K562 (cell line): ENCODE results near the gene SEC11A. TPM values are rescaled to one million over a fixed set of nuclear protein-coding genes. Genes with fewer than 3 reads are reported as not detected.

Experiments used
- ATAC-seq: fragments of 200-7000 bp; cut with Tn5 transposase; 3 replicates; pipeline ENCODE4 v1.9.1; 2020; ENCODE audit warnings: moderate library complexity
- BruUV-seq: library from RNA; stranded (reverse); fragments of 400-500 nt; replicated peaks from 2 replicates; lab custom pipeline; 2021; lab: Mats Ljungman, UMichigan
- CTCF ChIA-PET: fragments of 300-600 bp; formaldehyde crosslinking; extraction: SDS; loops from one replicate; lab custom pipeline; 2021; ENCODE audit warnings: low intra/inter-chr PET ratio; lab: Yijun Ruan, JAX
- POLR2A ChIA-PET: fragments of 300-600, 350-650 bp; sonication (Branson Sonifier 250); formaldehyde crosslinking; extraction: SDS; loops from one replicate; lab custom pipeline; 2021; ENCODE audit warnings: antibody characterized with exemption, inconsistent platforms; lab: Yijun Ruan, JAX
- DNase-seq, 4 experiments: peaks; one replicate each; pipeline versions ENCODE4 v3.0.0 to v3.0.0-alpha.2; 2011 to 2018; ENCODE audit warnings: low spot score in 3 of 4, mixed read lengths in 3 of 4; ENCODE audit errors: extremely low read depth in 1 of 4
- FAIRE-seq: peaks from 2 replicates; lab custom pipeline; 2011; peaks lifted over from hg19 to GRCh38; lab: Jason Lieb, UNC
- H2AFZ ChIP-seq: 2 replicates; pipeline ENCODE4 v1.6.0; 2011; ENCODE audit warnings: low read depth, low read length, control low read depth, inconsistent platforms
- H3K27ac ChIP-seq: fragments of 200-600 bp; 3 replicates; pipeline ENCODE4 v1.8.0; 2011; ENCODE audit warnings: low read depth, mild to moderate bottlenecking, control low read depth, inconsistent platforms, low read length, moderate library complexity, mixed read lengths; ENCODE audit errors: extremely low read depth
- H3K27me3 ChIP-seq, 2 experiments: fragments of 300-600 bp in 1 of 2; 2 replicates in 1 of 2; 3 replicates in 1 of 2; pipeline versions ENCODE4 v1.6.0 to v1.8.0; 2011; ENCODE audit warnings: inconsistent platforms in 2 of 2, low read length in 2 of 2, mild to moderate bottlenecking in 1 of 2, mixed read lengths in 1 of 2, moderate library complexity in 1 of 2; ENCODE audit not compliant: control insufficient read depth in 2 of 2, insufficient read depth in 2 of 2
- H3K36me3 ChIP-seq: fragments of 300-600 bp; 3 replicates; pipeline ENCODE4 v1.8.0; 2011; ENCODE audit warnings: mild to moderate bottlenecking, low read length, inconsistent platforms; ENCODE audit not compliant: control insufficient read depth, insufficient read depth
- H3K4me1 ChIP-seq, 2 experiments: fragments of 200-600 bp in 1 of 2; replicated peaks in 1 of 2; 2 replicates in 1 of 2; 3 replicates in 1 of 2; pipeline versions ENCODE4 v1.5.1 to v1.8.0; 2011; ENCODE audit warnings: inconsistent platforms in 2 of 2, low read length in 2 of 2, mild to moderate bottlenecking in 1 of 2, mixed read lengths in 1 of 2, moderate library complexity in 1 of 2; ENCODE audit not compliant: control insufficient read depth in 2 of 2, insufficient read depth in 2 of 2
- H3K4me2 ChIP-seq: 2 replicates; pipeline ENCODE4 v1.6.1; 2011; ENCODE audit warnings: low read length, control low read depth, inconsistent platforms, mixed read lengths; ENCODE audit not compliant: insufficient read depth
- H3K4me3 ChIP-seq: fragments of 200-600 bp; sonication (generic), shearing (Covaris generic); 2 replicates; pipeline ENCODE4 v1.5.1; 2016; ENCODE audit warnings: control low read depth, inconsistent platforms
- H3K79me2 ChIP-seq: fragments of 200-600 bp; 3 replicates; pipeline ENCODE4 v1.8.0; 2011; ENCODE audit warnings: low read length, inconsistent platforms; ENCODE audit not compliant: control insufficient read depth, insufficient read depth
- H3K9ac ChIP-seq, 2 experiments: 2 replicates each; pipeline versions ENCODE4 v1.6.0 to v1.6.1; 2011; ENCODE audit warnings: low read depth in 2 of 2, low read length in 2 of 2, control low read depth in 1 of 2, inconsistent platforms in 1 of 2, mild to moderate bottlenecking in 1 of 2, mixed read lengths in 1 of 2; ENCODE audit not compliant: insufficient read depth in 1 of 2
- H3K9me1 ChIP-seq: one replicate; pipeline ENCODE4 v1.6.0; 2011; ENCODE audit warnings: inconsistent platforms, mild to moderate bottlenecking, low read length, moderate library complexity; ENCODE audit not compliant: control insufficient read depth, insufficient read depth
- H3K9me3 ChIP-seq: replicated peaks from 2 replicates; pipeline ENCODE4 v1.5.1; 2011; ENCODE audit warnings: low read depth, low read length, inconsistent platforms; ENCODE audit not compliant: control insufficient read depth, insufficient read depth
- H4K20me1 ChIP-seq: replicated peaks from 2 replicates; pipeline ENCODE4 v1.6.1; 2011; ENCODE audit warnings: low read length, inconsistent platforms, mixed read lengths; ENCODE audit not compliant: control insufficient read depth, insufficient read depth
- FOXP4 ChIP-seq: sonication (generic); formaldehyde crosslinking; IDR thresholded peaks from 2 replicates; pipeline ENCODE4 v1.8.0; 2022; ENCODE audit warnings: mild to moderate bottlenecking, missing genetic modification reagents, borderline replicate concordance
- ZKSCAN1 ChIP-seq: fragments of 150-350 bp; IDR thresholded peaks from 2 replicates; pipeline ENCODE4 v1.6.1; 2016; ENCODE audit warnings: low read depth, low read length
- WGBS: fragments of 100-300 bp; shearing (Covaris generic); methylation state at CpG from one replicate; pipeline ENCODE4 v1.1.6; 2016; ENCODE audit warnings: low coverage, mixed read lengths; ENCODE audit not compliant: insufficient coverage; ENCODE audit errors: missing lambda C conversion rate; 5-methylcytosine and 5-hydroxymethylcytosine counted together
- in situ Hi-C: fragments of 300-500 bp; cut with MboI; formaldehyde crosslinking; loops from 4 replicates; pipeline ENCODE4 v1.15.0; 2018; ENCODE audit warnings: inconsistent platforms, mixed read lengths
- intact Hi-C: fragments of 100-400 bp; cut with micrococcal nuclease; formaldehyde crosslinking; loops from 2 replicates; pipeline ENCODE4 v1.14.2; 2022
- polyA plus RNA-seq, 8 experiments: library from polyadenylated mRNA; depleted of rRNA in 4 of 8; stranded (reverse) in 5 of 8; unstranded in 3 of 8; fragments of >200 nt; fragmentation: Nextera tagmentation in 2 of 8; fragmentation: Illumina TruSeq in 1 of 8; extraction: Ambion mirVana in 2 of 8; extraction: Trizol in 1 of 8; gene quantifications; 2 replicates each; pipeline versions ENCODE4 v1.2.1 to v1.2.3, GENCODE V29; 2011 to 2014; ENCODE audit warnings: inconsistent platforms in 1 of 8, missing spikeins in 1 of 8
- total RNA-seq, 7 experiments: library from RNA; depleted of rRNA in 6 of 7; stranded (reverse); fragments of >200 nt in 6 of 7; fragmentation: Illumina TruSeq in 2 of 7; extraction: Trizol in 2 of 7; gene quantifications; 2 replicates each; pipeline versions ENCODE4 v1.2.1 to v1.2.3, GENCODE V29; 2011 to 2021; ENCODE audit warnings: low replicate concordance in 1 of 7

Gene SEC11A
- total and polyA plus RNA-seq, 9 of the 15 experiments (the other 6 are each of a cell fraction or from before 2014, with no cell fraction given): 175 to 310 (median 229) TPM

- CTCF ChIA-PET: no interaction called here
- peaks cover 2 to 12% of the 10 kb centered on the region in 2 experiments; a peak in 3 of 5 replicates for H3K4me1 ChIP-seq
- TF ChIP-seq FOXP4 (no peak), ZKSCAN1 (peak; percentile 84)
- H3K9ac ChIP-seq: 0 out of 4 replicates have a peak overlapping the region, but pooled peaks of 1 of the 2 experiments have one; percentile 6
- intact Hi-C loops: no loop called here
- ATAC-seq: no peak
- H2AFZ ChIP-seq: no peak overlapping the region
- H3K27ac ChIP-seq: no peak overlapping the region
- POLR2A ChIA-PET: interaction anchor here (0.5 kb wide), 1 partner anchor 224 kb away, joined by 3 read pairs; no protein-coding TSS in a partner anchor
- no peak for FAIRE-seq
- in situ Hi-C loops: no loop called here
- BruUV-seq: no TSS peak
- no peak overlapping the region for H3K4me3 ChIP-seq
- no peaks in the 10 kb centered on the region for H3K27me3 ChIP-seq
- H3K4me2 ChIP-seq: no peak overlapping the region
- H3K9me1 ChIP-seq: no peaks in the 10 kb centered on the region
- 73% methylated on average over 7 of the region's 7 CpGs for WGBS
- no peaks in the 10 kb centered on the region for H3K9me3 ChIP-seq
- peaks cover 4% of the 10 kb centered on the region; the same call in 2 of the 3 replicates for H3K36me3 ChIP-seq
- no peak for DNase-seq
- H3K79me2 ChIP-seq: peaks cover 2% of the 10 kb centered on the region
- no peaks in the 10 kb centered on the region for H4K20me1 ChIP-seq
These were observed 57.0 kb downstream of the SEC11A start for GRCh38 chr15:84658788-84659411.
